NCI-H1092 (cell line): Measurements from ENCODE around the gene ATG16L2.
"Not testable (repeated sequence)": the region's sequence is repeated elsewhere in the genome, so short reads cannot be mapped to it uniquely, and the experiment has no call there.

ENCODE experiments used
- DNase-seq: peaks from one replicate; lab custom pipeline; 2025; lab: John Stamatoyannopoulos, UW

ATG16L2 gene

DNA sequence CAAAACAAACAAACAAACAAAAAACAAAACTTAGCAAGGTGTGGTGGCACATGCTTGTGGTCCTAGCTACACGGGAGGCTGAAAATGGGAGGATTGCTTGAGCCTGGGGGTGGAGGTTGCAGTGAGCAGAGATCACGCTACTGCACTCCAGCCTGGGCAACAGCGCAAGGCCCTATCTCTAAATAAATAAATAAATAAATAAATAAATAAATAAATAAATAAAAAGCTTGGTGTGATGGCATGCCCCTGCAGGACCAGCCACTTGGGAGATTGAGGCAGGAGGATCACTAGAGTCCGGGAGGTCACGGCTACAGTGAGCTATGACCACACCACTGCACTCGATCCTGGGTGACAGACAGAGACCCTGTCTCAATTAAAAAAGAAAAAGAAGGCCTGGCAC is 11.4 kb upstream of the ATG16L2 start:
- no peak for DNase-seq

DNA sequence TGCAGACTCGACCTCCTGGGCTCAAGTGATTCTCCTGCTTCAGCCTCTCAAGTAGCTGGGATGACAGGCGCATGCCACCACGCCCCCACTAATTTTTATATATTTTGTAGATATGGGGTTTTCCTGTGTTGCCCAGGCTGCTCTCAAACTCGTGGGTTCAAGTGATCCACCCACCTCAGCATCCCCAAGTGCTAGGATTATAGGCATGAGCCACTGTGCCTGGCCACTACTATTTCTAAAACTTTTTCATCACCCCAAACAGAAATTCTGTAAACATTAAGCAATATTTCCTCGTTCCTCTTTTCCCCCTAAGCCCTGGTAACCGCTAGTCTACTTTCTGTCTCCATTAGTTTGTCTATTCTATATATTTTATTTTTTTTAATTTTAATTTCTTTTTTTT is 9.0 kb upstream of the ATG16L2 start:
- DNase-seq = no peak

DNA sequence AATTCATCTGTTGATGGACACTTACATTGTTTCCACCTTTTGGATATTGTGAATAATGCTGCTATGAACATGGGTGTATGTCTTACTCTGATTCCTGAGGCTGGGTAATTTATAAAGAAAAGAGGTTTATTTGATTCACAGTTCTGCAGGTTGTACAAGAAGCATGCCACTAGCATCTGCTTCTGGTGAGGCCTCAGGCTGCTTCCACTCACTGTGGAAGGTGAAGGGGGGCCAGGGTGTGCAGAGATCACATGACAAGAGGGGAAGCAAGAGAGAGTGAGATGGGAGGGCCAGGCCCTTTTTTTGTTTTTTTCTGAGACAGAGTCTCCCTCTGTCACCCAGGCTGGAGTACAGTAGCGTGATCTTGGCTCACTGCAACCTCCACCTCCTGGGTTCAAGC is 7.8 kb upstream of the ATG16L2 start:
- not testable (repeated sequence) for DNase-seq

DNA sequence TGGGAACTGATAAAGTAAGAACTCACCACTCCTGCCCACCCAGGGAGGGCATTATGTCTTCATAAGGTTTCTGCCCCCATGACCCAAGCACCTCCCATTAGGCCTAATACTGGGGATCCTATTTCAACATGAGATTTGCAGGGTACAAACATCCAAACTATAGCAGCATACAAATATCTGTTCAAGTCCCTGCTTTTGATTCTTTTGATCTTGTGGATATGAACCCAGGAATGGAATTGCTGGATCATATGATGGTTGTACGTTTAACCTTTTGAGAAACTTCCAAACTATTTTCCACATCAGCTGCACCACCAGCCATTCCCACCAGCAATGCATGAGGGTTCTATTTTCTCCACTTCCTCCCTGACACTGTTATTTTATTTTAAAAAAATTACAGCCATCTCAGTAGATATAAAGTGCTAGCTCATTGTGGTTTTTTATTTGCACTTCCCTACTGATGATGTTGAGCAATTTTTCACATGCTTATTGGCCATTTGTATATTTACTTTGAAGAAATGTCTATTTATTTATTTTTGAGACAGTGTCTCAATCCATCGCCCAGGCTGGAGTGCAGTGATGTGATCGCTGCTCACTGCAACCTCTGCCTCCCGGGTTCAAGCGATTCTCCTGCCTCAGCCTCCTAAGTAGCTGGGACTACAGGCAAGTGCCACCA is 7.1 kb upstream of the ATG16L2 start:
- DNase-seq = no peak

DNA sequence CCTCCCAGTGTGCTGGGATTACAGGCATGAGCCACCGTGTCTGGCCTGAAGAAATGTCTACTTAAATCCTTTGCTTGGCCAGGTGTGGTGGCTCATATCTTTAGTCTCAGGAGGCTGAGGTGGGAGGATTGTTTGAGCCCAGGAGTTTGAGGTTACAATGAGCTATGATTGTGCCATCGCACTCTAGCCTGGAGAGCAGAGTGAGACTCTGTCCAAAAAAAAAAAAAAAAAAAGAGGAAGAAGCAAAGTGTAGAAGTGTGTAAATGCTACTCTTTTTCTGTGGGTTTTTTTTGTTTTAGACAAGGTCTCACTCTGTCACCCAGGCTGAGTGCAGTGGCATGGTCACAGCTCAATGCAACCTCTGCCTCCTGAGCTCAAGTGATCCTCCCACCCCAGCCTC is 6.4 kb upstream of the ATG16L2 start:
- DNase-seq = no peak

DNA sequence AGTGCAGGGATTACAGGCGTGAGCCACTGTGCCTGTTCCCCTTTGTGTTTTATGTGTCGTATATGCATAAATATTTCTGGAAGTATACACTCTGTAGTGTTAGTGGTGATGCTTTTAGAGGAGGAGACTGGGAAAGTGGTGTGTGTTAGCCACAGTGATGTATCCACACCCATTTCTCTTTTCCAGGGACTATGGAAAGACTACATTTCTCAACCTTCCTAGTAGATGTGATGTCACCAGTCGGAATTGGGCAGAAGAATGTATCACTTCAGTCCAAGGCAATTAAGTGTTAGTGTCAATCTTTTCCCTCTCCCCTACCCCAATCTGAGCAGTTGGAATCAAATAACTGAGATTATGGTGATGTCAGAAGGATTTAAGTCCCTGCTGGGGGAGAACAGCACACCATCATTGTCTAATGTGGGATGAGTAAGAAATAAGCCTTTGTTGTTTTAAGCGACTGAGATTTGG is 5.8 kb upstream of the ATG16L2 start:
- DNase-seq = no peak

DNA sequence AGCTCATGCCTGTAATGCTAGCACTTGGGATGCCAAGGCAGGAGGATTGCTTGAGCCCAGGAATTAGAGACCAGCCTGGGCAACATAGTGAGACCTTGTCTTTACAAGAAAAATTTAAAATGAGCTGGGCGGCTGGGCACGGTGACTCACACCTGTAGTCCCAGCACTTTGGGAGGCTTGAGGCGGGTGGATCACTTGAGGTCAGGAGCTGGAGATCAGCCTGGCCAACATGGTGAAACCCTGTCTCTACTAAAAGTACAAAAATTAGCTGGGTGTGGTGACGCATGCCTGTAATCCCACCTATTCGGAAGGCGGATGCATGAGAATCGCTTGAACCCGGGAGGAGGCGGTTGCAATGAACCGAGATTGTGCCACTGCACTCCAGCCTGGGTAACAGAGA is 2.5 kb upstream of the ATG16L2 start:
- DNase-seq = not testable (repeated sequence)

DNA sequence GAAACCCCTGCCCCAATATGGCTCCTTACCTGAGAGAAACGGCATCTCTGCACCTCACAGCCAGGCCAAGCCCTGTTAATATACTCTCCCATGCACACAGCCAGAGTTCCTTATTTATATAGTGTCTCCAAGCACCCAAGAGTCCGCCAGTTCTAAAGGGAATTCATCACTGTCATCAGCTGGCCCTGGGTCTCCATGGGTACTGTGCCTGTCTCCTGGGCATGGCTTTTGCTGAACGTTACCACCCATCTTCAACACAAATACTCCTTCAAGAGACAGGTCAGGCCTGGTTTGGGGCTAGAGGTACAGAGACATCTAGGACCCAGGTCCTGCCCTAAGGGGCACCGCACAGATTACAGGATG is 1.6 kb upstream of the ATG16L2 start:
- peak; percentile 34 for DNase-seq

DNA sequence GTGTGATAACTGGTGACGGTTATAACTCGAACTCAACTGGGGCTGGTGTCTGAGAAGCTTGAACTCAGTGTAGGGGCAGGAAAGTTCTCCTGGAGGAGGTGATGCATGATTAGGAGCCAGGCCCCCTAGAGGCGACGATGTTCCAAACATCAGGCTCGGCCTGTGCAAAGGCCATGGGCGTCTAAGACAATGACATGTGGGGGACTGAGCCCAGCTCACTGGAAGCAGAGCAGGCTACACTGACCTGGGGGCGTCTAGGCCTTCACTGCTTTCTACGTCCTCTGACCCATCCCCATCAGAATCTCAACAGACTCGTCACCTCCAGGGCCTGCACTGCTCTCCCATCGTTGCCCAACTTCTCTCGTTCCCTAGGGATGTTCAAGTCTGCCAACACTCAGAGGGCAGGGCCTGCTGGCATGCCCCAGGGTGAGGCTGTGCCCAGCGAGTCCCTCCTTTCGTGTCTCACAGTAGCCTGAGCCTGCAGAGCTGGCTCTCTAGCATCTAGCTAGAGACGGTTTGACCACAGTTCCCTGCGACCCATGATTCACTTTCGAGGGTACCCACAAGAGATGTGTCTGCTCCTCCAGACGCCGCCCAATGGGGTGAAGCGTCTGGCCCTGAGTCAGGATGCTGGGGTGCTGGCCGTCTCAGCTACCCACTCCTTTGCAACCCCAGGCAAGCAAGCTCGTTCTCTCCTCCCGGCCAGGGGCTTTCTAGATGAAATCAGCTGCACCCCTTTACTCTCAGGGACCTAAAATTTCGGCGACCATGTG is 1.1 kb upstream of the ATG16L2 start:
- DNase-seq = peak; percentile 25

DNA sequence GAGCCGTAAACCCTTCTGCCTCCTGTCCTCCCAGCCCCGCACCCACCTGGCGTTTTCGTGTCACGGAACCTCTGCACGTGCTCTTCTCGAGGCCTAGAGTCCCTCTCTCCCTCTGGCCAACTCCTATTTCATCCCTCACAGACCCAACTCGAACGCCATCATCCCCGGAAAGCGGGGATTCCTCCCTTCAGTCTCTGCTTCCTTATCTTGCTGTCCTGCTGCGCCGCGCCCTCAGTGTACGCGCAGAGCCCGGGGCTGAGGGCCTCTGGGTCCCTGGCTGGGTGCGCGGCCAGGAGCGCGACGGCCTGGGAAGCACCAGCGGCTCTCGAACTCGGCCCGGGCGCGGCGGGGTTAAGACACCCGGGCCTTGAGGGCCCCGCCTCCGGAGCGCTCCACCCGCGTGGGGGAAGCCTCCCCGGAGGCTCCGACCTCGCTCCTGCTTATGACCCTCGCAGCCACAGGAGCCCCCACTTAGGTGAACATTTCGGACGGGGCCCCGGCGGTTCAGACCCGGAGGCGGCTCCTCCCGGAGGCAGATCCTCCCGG is 398 bp upstream of the ATG16L2 start:
- peak; percentile 79 for DNase-seq

DNA sequence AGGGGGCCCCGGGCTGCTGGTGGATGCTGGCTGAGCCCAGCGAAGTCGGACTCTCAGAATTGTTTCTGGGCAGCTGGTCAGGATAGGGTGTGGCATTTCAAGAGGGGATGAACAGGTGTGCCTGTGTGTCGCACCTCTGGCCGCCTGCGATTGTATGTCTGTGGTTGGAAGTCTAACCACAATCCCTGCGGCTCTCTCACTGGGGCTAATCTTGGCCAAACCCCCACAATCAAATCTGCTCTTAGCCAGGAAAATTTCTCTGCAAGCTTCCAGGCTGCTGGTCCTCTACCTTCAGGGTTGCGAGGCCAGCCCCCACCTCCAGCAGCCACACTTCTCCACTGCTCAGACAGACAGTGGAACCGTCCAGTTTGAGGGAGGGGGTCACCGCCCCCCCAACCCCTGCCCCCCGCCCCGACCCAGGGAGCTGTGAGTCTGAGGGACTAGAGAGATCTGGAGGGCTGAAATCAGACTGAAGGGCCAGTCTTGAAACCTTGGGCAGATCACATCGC is 953 bp downstream of the ATG16L2 start:
- no peak for DNase-seq

DNA sequence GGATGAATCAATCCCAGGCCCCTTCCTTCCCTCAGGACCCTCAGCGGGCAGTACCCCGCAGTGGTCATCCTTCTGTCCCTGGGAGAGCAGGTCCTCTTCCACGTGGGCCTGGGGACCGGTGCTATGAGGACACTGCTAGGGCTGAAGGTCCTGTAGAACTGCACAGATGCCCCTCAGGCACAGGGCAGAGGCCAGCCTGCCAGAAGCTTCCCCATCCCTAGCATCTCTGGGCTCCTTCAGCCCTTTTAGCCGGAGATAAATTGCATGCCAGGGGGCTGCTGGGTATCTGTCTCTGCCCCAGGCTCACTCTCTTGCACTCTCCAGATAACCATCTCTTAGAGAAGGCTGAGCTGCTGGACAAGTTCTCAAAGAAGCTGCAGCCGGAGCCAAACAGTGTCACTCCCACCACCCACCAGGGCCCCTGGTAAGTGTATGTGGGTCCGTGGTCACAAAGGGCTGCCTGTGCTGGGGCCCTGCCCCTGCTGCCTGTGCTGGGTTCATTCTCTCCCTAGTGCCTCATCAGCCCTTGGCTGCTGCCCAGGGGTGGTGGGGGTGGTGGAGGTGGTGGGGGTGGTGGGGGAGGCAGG is 2.3 kb downstream of the ATG16L2 start:
- no peak for DNase-seq

DNA sequence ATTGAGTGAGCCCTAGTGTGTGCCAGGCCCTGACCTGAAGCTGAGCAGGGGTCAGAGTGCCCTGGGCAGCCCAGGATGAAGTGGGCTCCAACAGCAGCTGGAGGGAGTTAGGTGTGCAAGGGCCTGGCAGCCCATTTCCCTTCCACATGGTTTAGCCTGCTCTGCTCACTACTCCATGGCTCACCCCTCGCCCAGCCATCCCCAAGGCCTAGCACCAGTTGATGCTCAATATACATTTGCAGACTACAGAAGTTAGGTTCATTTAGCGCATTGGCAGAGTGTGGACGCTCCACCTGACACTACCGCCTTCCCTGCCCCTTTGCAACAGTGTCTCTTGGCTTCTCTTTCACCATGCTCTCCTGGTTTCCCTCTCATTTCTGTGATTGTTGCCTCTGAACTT is 3.8 kb downstream of the ATG16L2 start:
- no peak for DNase-seq

DNA sequence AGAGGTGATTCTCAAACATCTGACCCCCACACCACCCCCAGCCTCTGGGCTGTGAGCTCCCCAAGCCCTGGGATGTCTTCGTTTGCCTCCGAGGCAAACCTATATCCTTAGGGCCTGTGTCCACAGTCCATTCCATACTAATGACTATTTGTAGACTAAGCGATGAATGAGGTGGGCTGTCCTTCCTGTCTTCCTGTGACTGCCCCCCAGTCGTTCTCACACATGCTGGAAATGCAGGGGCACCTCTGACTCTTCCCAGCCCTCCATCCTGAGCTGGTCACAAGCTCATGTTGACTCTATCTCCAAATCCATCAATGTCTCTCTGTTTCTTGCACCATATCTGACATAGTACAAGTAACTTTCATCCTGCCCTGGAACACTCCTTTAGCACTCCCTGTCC is 4.8 kb downstream of the ATG16L2 start:
- no peak for DNase-seq

DNA sequence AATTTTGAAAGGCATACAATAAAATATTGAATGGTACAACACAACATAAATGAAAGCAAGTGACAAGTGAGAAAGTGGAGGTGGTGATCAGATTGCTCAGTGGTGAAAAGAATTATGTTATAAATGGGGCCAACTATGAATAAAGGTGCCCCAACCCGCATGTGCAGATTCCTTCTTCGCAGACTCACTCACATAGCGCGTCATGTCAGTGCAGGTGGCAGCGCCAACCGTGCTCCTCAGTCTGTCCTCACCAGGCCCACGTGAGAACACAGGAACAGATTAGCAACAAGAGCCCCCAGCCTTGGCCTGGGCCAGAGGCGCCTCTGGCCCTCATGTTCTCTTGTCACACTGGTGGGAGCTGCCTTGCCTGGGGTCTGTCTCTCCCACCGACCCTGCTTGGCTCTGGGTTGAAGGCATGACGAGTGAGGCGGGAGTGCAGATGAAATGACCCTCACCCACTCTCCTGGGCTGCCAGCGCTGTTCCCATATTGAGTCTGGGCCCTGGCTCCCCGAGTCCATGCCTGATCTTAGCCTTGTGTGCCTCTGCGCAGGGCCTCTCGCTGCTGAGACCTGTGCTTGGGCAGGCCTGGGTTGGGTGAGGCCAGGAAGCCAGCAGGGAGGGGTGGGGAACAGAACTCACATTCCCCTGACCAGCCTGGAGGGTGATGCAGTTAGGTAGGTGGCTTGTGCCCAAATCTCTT is 6.4 kb downstream of the ATG16L2 start:
- no peak for DNase-seq

DNA sequence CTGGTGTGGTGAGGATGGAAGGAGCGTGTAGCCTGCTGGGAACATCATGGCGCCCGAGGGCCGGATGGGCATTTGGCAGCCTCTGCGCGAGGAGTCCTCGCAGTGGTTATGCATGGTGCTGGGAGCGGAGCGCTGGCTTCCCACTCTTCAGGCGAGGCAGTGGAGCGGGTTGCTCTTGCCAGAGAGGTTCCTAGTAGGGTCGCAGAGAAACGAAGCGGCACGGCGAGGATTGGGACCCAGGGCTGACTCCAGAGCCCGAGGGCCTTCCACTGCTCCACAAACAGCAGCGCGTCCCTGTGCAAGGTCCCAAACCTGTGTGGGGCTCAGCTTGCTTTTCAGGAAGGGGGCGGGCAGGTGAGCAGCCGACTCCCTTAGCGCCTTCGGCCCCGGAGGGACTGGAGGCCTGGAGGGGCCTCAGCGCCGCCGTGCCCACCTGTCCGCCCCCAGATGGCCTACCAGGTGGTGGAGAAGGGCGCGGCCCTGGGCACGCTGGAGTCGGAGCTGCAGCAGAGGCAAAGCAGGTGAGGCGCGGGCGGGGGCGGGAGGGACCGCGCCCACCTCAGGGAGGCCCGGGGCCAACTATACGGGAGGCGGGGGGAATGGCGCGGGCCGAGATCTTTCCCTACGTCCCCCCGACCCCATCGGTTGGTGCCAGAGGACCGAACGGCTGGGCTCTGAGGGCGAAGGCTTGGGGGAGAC is 7.2 kb downstream of the ATG16L2 start:
- DNase-seq = no peak

DNA sequence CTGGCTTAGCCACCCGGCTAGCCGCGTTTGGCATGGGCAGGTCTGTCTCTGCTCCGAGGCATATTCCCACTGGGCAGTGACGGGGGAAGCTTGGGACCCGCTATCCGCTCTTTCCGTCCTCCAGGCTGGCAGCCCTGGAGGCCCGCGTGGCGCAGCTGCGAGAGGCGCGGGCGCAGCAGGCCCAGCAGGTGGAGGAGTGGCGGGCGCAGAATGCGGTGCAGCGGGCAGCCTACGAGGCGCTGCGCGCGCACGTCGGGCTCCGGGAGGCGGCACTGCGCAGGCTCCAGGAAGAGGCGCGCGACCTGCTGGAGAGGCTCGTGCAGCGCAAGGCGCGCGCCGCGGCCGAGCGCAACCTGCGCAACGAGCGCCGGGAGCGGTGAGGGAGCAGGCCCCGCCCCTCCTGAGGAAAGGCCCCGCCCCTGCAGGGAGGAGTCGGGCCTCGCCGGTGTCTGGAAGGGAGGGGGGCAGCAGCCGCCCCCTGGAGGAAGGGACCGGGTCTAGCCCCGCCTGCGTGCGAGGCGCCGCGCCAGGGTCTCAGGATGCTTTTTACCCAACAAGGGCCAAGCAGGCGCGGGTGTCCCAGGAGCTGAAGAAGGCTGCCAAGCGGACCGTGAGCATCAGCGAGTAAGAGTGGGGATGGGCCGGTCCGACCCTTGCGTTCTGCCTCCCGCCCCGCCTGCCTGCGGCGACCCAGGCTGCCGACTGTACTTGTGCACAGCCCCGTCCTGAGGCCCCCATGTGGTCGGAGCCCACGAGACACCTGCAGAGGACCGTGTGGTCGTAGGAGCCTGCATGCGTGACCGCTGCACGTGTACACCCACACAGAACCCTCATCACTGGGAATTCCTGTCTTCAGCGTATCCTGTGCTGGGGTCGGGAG is 7.9 kb downstream of the ATG16L2 start:
- peak; percentile 92 for DNase-seq

DNA sequence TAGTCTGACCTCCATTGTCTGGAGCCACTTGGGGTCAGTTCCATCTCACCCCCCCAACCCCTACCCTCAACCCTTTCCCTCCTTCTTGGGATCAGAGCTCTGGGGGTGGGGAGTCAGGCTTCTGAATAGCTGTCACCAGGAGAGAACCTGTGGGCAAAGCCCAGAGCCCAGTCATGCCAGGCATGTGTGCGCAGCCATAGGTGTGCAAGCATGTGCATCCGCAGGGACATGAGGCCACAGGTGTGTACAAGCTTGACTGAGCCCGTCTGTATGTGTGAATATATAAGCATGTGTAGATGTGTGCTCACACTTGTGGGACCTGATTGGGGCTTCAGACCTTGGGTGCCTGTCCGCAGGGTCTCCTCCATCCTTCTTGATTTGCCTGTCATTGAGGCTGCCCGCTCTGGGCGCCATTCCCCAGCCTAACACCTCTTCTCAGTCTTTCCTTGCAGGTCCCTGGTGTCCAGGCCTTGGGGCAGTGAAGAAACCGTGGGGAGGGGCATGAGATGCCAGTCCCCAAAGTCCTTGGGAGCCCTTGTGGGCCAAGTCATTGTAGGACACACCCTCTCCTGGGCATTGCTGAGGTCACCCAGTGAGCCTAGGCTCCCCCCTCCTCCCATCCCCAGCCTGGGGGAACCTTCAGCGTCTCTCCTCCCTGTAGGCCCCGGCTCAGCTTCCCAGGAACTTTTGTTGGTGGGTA is 9.0 kb downstream of the ATG16L2 start:
- DNase-seq = no peak

DNA sequence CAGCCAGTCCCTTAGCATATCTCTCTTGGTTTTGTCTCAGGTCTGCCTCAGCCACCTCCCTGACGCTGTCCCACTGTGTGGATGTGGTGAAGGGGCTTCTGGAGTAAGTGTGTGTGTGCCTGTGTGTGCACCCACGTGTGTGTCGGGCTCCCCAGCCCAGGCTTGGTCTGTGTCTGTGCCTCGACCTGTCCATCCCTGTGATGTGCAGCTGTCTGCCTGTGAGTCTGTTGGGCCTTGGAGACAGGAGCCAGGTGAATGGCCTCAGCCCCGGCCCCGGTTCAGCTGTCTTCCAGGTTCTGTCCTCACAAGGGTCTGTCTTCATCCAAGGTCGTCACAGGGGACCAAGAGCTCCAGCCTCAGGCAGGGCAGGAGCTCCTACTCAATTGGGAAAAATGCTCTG is 9.8 kb downstream of the ATG16L2 start:
- DNase-seq = no peak
